Measurements from ENCODE around the gene LNX2.

Gene LNX2

GRCh38 chr13:27504128-27504867 is 116.0 kb downstream of the LNX2 start:
- no peak for DNase-seq (ENCODE audit: low read depth)

GRCh38 chr13:27500806-27501534 is 119.4 kb downstream of the LNX2 start:
- DNase-seq (ENCODE audit: low read depth) = no peak

- no peak for DNase-seq (ENCODE audit: low read depth)
Observed at GRCh38 chr13:27497563-27498230, 122.6 kb downstream of the LNX2 start.

- DNase-seq (ENCODE audit: low read depth) = no peak
Observed at GRCh38 chr13:27496536-27497273, 123.6 kb downstream of the LNX2 start.

- DNase-seq (ENCODE audit: low read depth) = no peak
Observed at GRCh38 chr13:27496006-27496405, 124.3 kb downstream of the LNX2 start.

All from stimulated activated CD8-positive, alpha-beta memory T cell treated with anti-CD3 and anti-CD28 coated beads, Interleukin-12 subunit alpha, Interleukin-12 subunit beta, amount 100 ng/mL, for 1 hour (primary cell).